Astrocyte (in vitro differentiated cells and primary cell): ENCODE data around the gene PALLD.

Experiments used
- CTCF ChIP-seq: IDR thresholded peaks from 2 replicates; pipeline ENCODE4 v1.5.1; 2011; ENCODE audit warnings: low read depth, mild to moderate bottlenecking, inconsistent platforms, low read length, moderate library complexity; ENCODE audit not compliant: insufficient read depth
- EZH2 ChIP-seq: IDR thresholded peaks from 2 replicates; pipeline ENCODE4 v1.6.1; 2012; ENCODE audit warnings: mild to moderate bottlenecking, low read length, inconsistent platforms; ENCODE audit not compliant: insufficient read depth

- TF ChIP-seq CTCF (no peak), EZH2 (no peak)
Observed at GRCh38 chr4:168540086-168540485, 43.2 kb downstream of the PALLD start.
